ENCODE results near the gene NME3.
A peak's percentile ranks its signal among the peaks of the same experiment; 100 is the strongest.

The NME3 gene

GRCh38 chr16:1793578-1794220 is 22.4 kb upstream of the NME3 start, which contains the start of gene IGFALS:
TSS of gene IGFALS (minus strand) at chr16:1793705. CDS start at chr16:1793652, 53 bp downstream.
- DNase-seq: no peak

- DNase-seq: no peak
These were observed 21.7 kb upstream of the NME3 start for GRCh38 chr16:1792836-1793577.

- DNase-seq: no peak
These were observed 20.8 kb upstream of the NME3 start for GRCh38 chr16:1791943-1792812.

- no peak for DNase-seq
These were observed 20.1 kb upstream of the NME3 start for GRCh38 chr16:1791256-1791942.

GRCh38 chr16:1790611-1791255 is 19.4 kb upstream of the NME3 start:
- DNase-seq: no peak

- no peak for DNase-seq
These were observed 18.9 kb upstream of the NME3 start for GRCh38 chr16:1790261-1790610.

GRCh38 chr16:1789643-1790045 is 18.3 kb upstream of the NME3 start:
- no peak for DNase-seq

GRCh38 chr16:1788708-1789100 is 17.4 kb upstream of the NME3 start:
- DNase-seq: no peak

- no peak for DNase-seq
These were observed 16.9 kb upstream of the NME3 start for GRCh38 chr16:1788095-1788707.

- DNase-seq: no peak
These were observed 16.2 kb upstream of the NME3 start for GRCh38 chr16:1787322-1788094.

- DNase-seq: no peak
These were observed 15.6 kb upstream of the NME3 start for GRCh38 chr16:1787056-1787321.

GRCh38 chr16:1786242-1787055 is 15.1 kb upstream of the NME3 start:
- no peak for DNase-seq

GRCh38 chr16:1785846-1786170 is 14.5 kb upstream of the NME3 start:
- no peak for DNase-seq

GRCh38 chr16:1784977-1785845 is 13.9 kb upstream of the NME3 start:
- DNase-seq: no peak

GRCh38 chr16:1782408-1783264 is 11.3 kb upstream of the NME3 start, which contains the start of the genes NUBP2 and SPSB3:
TSS of gene NUBP2 (plus strand) at chr16:1782960. CDS start at chr16:1783021, 61 bp downstream.
TSS of gene SPSB3 (minus strand) at chr16:1782571. CDS start at chr16:1781483, 1,088 bp downstream.
- DNase-seq: peak; percentile 89

GRCh38 chr16:1781758-1782407 is 10.5 kb upstream of the NME3 start:
- DNase-seq: no peak

- no peak for DNase-seq
These were observed 9.9 kb upstream of the NME3 start for GRCh38 chr16:1781254-1781653.

- no peak for DNase-seq
These were observed 9.3 kb upstream of the NME3 start for GRCh38 chr16:1780677-1781072.

All from activated T-cell treated with anti-CD3 and anti-CD28 coated beads for 4 hours (primary cell).